Measurements from ENCODE around the gene SGCD.

GRCh38 chr5:156695774-156696173, 368.8 kb downstream of the SGCD start:
- no peak for TF ChIP-seq POLR2A (IDR thresholded peaks at IDR 0.05; ENCODE audit: low read depth, low read length)
- no peak for TF ChIP-seq POLR2AphosphoS5 (IDR thresholded peaks at IDR 0.05; ENCODE audit: low read depth, low read length)
- no peak for TF ChIP-seq TAF1 (IDR thresholded peaks at IDR 0.05; ENCODE audit: low read depth, low read length)
- TF ChIP-seq SPI1 (IDR thresholded peaks at IDR 0.05; ENCODE audit: low read depth, low read length), result no peak
- TF ChIP-seq POU2F2 (IDR thresholded peaks at IDR 0.05; ENCODE audit: low read depth, low read length), result no peak

Data from GM12891 (cell line).